RPMI8226 (cell line): ENCODE results near the gene ATG9B.
A peak's percentile ranks its signal among the peaks of the same experiment; 100 is the strongest.

Source experiments
- DNase-seq: peaks from one replicate; pipeline ENCODE4 v3.0.0-alpha.2; 2015

ATG9B gene, protein sequence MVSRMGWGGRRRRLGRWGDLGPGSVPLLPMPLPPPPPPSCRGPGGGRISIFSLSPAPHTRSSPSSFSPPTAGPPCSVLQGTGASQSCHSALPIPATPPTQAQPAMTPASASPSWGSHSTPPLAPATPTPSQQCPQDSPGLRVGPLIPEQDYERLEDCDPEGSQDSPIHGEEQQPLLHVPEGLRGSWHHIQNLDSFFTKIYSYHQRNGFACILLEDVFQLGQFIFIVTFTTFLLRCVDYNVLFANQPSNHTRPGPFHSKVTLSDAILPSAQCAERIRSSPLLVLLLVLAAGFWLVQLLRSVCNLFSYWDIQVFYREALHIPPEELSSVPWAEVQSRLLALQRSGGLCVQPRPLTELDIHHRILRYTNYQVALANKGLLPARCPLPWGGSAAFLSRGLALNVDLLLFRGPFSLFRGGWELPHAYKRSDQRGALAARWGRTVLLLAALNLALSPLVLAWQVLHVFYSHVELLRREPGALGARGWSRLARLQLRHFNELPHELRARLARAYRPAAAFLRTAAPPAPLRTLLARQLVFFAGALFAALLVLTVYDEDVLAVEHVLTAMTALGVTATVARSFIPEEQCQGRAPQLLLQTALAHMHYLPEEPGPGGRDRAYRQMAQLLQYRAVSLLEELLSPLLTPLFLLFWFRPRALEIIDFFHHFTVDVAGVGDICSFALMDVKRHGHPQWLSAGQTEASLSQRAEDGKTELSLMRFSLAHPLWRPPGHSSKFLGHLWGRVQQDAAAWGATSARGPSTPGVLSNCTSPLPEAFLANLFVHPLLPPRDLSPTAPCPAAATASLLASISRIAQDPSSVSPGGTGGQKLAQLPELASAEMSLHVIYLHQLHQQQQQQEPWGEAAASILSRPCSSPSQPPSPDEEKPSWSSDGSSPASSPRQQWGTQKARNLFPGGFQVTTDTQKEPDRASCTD

DNA sequence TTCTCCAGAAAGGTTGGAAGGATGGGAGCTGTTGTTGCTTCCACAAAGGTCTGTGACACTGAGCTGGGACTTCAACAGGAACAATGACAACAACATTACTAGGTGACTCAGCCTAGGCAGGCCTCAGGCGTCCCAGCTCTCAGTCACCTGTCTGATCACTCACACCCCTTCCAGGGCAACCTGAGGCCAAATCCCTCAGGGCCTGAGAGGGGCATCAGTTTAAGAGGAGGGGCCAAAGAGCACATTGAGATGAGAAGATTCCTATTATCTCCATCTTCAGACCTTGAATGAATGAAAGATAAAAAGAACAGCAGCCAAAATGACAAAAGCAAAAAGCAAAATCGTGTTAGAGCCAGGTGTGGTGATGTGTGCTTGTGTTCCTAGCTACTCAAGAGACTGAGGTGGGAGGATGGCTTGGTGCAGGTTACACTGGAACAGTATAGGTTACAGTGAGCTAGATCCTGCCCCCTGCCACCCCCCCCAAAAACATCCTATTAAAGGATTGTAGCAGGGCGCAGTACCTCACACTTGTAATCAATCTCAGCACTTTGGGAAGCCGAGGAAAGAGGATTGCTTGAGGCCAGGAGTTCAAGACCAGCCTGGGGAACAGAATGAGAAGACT, at the start of gene ATG9B:
Gene ATG9B, minus strand, starts transcription at position 60 of the 622 bp plus-strand sequence. CDS start 71 bp downstream, outside the sequence.
- no peak for DNase-seq

DNA sequence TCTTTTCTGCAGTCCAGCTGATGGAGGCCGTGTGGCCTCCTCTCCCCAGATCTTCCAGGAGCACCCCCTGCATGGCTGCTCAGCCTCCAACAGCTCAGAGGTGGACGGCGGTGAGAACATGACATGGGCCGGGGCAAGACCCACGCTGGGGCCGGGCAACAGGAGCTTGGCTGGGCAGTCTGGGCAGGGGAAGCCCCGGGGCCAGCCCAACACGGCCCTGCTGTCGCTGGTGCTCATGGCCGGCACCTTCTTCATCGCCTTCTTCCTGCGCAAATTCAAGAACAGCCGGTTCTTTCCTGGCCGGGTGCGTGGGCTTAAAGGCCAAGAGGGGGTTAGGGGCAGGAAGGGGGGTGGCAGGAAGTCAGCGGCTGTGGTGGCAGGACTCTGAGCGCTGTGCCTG, 49.7 kb upstream of the ATG9B start:
- no peak for DNase-seq

- DNase-seq, result no peak
These were observed 47.0 kb upstream of the ATG9B start for GRCh38 chr7:151071032-151071866.

DNA sequence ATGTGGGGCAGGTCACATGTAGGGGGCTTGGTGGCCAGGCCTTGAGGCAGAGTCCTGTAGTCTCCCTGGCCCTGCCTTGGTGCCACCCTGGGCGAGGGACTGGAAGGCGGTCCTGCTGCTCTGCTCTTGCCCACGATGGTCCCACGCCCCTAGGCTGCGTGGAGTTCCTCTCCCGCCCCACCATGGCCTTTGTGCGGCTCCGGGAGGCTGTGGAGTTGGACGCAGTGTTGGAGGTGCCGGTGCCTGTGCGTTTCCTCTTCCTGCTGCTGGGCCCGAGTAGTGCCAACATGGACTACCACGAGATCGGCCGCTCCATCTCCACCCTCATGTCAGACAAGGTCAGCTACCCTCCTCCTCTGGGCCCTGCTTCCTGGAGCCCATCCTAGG, 46.3 kb upstream of the ATG9B start:
- no peak for DNase-seq

GRCh38 chr7:151069841-151070573, 45.7 kb upstream of the ATG9B start:
- DNase-seq, result no peak

- DNase-seq, result no peak
These were observed 43.9 kb upstream of the ATG9B start for GRCh38 chr7:151068069-151068773.

DNA sequence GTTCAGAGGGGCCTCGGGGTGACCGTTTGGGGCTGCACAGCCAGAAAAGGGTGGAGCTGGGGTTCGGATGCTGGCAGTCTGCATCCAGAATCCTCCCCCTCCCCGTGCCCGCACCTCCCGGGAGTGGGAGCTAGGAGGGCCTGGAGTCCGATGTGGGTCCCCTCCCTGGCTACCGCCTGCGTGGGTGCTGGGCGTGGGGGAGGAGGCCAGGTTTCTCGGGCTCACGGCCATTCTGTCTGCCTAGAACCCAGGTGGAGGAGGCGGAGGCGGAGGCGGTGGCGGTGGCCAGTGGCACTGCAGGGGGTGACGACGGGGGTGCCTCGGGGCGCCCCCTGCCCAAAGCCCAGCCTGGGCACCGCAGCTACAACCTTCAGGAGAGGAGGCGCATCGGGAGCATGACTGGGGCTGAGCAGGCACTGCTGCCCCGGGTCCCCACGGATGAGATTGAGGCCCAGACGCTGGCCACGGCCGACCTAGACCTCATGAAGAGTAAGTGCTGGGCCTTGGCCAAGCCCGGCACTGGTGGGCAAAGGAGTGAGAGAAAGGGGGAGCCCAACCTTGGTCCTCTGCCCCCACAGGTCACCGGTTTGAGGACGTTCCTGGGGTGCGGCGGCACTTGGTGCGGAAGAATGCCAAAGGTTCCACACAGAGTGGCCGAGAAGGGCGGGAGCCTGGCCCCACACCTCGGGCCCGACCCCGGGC, 42.1 kb upstream of the ATG9B start:
- no peak for DNase-seq

DNA sequence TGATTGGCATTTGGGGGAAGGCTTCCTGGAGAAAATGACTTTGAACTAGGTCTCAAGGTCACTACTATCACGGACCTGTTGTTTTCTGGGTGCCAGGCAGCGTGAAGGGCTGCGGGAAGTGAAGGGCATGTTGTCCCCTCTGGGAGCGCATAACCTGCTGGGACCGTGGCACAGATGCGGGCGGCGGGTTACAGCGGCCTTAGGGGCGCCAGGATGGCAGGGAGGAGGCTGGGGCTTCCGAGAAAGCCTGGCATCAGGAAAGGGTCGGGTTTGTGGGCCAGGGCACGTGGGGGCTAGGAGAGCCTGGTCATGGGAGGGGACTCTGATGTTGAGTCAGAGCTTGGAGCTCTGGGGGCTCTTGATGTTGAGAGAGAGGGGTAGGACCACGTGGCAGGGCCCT, 41.2 kb upstream of the ATG9B start:
- no peak for DNase-seq

GRCh38 chr7:151064993-151065392, 40.7 kb upstream of the ATG9B start:
- DNase-seq, result no peak

DNA sequence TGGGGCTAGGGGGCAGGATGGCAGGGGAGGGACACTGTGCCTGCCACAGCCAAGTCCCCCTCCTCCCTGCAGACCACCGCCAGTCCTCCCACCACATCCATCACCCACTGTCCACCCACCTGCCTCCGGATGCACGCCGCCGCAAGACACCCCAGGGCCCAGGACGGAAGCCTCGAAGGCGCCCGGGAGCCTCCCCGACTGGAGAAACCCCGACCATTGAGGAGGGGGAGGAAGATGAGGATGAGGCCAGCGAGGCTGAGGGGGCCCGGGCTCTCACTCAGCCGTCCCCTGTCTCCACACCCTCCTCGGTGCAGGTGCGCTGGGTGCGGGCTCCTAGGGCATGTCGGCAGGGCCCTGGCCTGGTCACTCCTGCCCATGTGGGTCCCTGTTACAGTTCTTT, 40.2 kb upstream of the ATG9B start:
- no peak for DNase-seq

DNA sequence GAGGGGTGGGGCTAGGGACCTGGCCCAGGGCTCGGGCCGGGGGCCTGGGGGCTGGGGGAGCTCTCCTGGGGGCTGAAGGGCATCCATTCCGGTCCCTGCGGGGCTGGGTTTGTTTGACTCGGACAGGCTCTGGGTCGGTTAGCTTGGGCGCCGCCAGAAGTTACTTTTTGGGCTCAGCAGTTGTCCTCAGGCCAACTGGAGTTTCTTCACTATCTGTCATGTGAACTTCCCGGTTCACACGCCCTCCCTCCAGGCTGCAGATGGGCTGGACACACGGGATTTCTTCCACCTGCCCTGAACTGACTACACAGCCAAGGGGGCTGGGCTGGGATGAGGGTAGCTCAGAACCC, 38.9 kb upstream of the ATG9B start:
- DNase-seq, result no peak

- DNase-seq, result no peak
These were observed 38.3 kb upstream of the ATG9B start for GRCh38 chr7:151062399-151063211.

GRCh38 chr7:151062111-151062398, 37.8 kb upstream of the ATG9B start:
- no peak for DNase-seq

DNA sequence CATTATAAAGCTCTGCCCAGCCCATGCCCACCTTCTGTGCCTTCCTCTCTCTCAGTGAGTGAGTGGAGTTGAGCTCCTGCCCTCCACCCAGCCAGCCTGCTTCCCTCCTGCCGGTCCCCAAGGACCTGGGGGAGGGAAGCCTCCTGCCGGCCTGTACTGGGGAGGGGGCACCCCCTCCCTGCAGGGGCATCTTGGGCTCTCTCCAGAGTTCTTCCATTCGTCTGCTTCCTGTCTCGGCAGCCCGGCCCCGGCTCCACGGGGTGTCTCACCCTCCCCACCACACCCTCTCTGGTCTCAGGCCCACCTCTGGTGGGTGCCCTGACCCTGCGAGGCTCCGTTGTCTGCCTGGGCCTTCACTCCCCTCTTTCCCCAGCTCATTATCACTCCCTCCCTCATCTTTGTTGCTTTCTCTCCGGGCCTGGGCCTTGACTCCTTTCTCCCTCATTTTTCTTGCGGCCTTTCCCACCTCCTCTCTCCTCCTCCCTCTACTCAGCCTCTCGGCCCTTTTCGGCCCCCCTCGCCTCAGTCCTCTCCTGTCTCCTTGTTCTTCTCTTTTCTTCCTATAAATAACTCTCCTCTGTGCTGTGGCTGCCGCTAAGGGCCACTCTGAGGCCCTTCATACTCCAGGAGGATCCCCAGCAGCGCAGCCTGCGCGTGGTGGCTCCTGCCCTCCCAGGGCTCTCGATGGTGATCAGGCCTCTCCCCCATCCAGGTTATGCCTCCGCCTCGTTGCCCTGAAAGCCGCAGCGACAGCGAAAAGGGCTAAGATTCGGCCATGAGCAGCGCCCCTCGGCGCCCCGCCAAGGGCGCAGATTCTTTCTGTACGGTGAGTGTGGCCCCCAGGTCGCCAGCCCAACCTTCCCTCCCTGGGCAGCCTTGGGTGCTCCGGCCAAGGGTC, 37.2 kb upstream of the ATG9B start:
- no peak for DNase-seq

DNA sequence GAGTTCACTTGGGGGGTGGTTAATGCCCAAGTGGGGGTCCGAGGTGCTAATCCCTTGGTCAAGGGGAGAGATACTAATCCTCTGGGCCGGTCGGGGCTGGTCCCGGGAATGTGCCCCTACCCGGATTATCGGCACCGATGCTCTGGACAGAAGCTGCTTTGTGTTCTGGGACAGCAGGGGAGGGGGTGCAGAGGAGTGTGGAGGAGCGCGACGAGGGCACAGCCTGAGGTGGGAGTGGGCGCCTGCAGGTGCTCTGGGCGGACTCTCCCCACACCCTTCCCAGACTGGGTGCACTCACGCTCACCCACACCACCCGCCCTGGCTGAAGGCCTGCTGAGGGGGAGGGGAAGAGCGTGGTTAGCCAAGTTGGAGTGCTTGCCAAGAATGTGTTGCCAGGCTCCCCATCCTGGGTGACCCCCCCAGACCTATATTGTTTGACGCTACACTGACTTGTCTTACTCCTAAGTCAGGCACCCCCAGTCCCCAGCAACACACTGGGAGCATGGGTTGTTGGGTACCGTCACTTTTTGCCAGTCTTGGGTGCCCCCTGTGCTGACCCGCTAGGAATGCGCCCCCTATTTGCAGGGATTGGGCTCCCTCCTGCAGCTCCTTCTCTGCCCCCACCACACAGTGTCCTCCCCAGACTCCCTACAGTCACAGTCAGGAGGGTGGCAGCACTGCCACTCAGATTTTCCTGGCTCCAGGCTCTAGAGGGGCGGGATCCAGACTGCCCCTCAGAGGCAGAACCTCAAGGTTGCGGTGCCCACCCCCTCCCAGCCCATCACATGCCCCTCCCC, 36.3 kb upstream of the ATG9B start:
- peak; percentile 82 for DNase-seq

GRCh38 chr7:151060113-151060415, 35.8 kb upstream of the ATG9B start:
- no peak for DNase-seq

GRCh38 chr7:151059367-151060112, 35.2 kb upstream of the ATG9B start, which contains the start of gene SLC4A2:
TSS of gene SLC4A2 (plus strand) at chr7:151059589. CDS start at chr7:151061988, 2,399 bp downstream.
- DNase-seq, result peak; percentile 85
